ENCODE results near the gene MAD1L1.

The MAD1L1 gene

DNA sequence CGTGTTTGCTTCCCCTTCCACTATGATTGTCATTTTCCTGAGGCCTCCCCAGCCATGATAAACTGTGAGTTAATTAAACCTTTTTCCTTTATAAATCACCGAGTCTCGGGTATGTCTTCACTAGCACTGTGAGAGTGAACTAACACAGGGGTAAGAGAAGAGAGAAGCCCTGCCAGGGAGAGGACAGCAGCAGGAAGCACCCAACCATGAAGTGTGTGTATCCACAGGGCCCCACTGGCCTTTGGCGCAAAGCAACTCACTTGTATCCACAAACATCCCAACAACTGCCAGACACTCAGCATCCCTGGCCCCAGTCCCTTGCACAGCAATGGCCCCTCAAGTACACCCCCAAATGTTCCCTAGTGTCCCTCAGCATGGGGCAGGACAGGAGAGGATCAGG lies 115.1 kb downstream of the MAD1L1 start:
- DNase-seq (ENCODE audit: low spot score), result no peak

- DNase-seq (ENCODE audit: low spot score), result peak; percentile 53
Observed at GRCh38 chr7:2116989-2117591, 115.7 kb downstream of the MAD1L1 start.

DNA sequence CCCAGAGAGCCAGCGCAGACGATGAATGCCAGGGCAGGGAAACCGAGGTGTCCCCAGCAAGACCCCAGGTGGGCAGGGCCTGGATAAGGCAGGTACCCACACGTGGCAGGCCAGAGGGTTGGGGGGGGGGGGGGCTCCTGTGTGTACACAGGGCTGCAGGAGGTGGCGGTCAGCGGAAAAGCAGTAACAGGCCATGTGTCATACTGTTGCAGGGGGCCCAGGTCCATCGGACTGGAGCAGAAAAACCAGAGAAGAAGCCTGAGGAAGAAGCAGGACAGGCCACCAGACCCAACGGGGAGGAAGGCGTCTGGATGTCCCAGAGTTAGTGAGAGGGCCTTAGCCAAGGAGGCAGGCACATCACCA lies 116.3 kb downstream of the MAD1L1 start:
- DNase-seq (ENCODE audit: low spot score), result no peak

DNA sequence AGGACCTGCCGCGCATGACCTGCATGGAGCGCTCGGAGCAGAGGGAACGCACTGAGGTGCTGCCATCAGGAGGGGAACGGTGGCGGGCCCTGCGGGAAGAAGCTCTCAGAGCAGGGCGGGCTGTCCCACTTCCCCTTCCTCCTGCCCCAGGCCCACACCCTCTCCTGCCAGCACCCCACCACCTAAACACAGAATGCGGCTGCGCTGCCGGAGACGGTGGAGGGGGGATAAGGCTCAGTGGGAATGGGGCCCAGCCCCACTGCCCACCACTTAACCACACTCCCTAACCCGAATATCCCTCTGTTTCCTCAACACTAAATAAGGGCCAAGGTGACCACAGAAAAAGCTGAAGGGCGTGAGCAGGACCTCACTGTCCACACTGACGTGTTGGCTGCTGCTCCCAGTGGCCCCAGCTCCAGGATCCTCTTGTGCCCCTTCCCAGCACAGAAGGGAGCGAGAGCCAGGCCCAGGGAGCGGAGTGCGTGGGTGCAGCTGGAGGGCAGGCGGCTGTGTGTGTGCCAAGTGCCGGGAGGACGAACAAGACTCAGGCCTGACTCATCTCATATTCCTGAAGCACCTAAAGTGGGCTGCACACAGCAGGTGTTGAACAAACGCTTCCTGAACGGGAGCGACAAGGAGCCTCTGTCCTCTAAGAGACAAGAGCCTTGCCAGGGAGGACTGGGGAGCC lies 116.8 kb downstream of the MAD1L1 start:
- DNase-seq (ENCODE audit: low spot score), result no peak

DNA sequence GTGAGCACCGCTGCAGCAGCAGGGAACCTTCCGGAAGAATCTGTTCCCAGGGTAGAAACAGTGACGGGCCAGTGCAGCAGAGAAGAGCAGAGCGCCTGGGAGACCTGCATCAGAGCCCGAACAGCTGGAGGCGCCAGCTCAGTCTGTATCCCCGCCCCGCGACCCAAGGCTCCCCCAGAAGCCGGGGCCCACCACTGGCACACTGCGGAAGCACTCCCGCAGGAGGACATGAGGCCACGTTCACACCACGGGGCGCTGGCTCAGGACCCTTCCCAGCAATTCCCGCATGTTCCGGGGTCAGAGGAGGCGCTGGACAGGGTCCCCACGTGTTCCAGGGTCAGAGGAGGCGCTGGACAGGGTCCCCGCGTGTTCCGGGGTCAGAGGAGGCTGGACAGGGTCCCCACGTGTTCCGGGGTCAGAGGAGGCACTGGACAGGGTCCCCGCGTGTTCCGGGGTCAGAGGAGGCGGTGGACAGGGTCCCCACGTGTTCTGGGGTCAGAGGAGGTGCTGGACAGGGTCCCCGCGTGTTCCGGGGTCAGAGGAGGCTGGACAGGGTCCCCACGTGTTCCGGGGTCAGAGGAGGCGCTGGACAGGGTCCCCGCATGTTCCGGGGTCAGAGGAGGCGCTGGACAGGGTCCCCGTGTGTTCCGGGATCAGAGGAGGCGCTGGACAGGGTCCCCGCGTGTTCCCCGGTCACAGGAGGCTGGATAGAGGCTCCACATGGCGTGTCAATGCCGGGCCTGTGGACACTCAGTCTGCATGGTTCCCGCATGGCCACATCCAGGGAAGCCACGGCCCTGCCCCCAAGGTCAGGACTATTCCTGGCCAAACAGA lies 117.6 kb downstream of the MAD1L1 start:
- no peak for DNase-seq (ENCODE audit: low spot score)

DNA sequence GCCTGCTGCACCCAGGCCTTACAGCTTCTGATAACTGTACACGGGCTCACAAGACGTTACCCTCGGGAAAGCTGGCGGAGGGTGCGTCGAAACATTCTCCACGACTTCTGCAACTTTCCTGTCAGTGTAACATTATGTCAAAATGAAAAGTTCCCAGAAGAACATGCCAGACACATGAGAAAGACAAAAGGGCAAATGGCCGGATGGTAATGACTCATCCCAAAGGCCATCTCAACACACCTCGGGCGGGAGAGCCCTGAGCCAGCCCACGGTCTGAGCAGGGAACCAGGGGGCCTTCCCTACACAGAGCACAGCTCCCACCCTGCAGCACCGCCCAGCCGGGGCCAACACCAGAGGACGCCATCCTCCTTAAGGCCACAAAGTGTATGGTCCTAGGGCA lies 118.7 kb downstream of the MAD1L1 start:
- DNase-seq (ENCODE audit: low spot score), result peak; percentile 68

DNA sequence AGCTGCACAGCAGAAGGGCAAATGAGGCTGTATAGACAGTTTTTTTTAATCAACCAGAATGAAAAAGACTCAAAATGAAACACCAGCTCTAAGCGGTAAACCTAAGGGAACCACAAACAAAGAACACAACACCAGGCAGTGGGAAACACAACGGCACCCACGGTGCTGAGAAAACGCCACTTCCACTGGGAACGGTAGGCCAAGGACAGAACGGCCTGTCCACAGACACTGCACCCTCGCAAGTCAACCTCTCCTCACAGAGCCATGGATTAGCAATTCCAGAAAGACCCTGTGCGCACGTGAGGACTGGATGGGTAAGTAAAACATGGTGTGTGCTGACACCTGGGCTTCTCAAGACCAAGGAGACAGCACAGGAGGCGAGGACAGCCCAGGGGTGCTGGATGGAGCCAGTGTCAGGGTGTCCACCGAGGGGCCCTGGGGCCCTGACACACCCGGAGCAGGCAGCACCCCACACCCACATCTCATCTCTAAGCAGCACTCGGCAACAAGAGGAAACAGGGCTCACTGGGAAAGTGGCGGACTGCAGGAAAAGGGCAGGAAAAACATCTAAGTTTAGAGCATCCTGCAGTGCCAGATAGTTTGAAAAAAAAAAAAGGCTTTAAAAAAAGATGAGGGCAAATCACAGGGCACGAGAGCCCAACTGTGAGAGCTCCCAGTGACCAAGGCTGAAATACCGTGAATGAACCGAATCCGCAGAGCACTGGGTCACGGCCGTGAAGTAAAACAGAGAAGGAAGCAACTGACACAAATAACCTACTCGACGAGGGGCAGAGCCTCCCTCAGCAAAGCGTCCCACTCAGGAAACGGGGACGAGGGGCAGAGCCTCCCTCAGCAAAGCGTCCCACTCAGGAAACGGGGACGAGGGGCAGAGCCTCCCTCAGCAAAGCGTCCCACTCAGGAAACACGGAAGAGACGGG lies 120.2 kb downstream of the MAD1L1 start:
- no peak for DNase-seq (ENCODE audit: low spot score)

DNA sequence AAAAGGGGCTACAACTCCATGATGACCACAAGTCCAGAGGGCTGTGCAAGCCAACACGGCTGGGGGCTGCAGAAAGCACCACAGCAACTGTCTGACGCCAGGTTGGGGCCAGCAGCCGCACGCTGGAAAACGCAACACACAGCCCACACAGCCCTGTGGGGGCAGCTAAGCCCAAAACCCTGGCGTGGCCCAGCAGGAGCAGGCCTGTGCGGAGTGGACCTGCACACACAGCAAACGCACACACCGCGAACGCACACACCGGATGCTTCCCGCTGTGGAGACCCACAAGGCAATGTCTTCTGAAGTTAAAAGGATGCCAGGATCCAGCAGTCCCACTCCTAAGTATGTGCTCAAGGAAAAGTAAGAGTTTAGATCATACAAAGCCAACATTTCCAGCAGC lies 121.2 kb downstream of the MAD1L1 start:
- no peak for DNase-seq (ENCODE audit: low spot score)

DNA sequence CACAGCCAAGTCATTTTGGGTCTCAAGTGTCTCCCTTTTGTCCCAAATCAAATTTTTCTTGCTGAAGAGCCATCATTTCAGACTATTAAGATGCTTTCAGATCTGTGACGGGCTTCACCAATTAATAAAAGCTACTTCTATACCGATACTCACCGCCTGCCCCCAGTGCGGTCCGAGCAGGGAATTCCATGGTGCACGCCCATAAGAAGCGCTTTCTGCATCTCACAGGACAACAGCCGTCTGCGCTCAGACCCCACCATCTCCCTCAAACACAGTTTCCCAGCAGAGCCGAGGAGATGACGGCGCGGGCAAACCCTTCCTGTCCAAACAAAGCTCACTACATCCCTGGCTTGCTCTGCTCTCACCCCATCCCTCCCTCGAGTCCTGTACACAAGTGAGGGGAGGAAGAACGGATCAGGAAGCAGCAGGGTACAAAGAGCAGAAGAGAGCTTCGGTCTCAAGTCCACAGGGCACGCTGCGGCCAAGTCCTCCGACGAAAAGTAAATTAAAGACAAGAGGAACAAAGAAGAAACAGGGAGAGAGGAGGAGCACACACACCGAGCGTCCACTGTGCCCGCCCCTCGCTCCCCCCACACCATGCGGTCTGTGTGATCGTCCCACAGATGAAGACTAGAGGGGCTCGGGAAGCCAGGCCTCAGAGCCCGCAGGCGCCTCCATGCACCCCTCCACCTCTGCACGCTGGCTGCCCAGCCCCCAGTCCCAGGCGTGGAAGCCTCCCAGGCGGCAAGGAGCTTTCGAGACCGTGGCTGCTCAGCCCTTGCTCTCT lies 121.9 kb downstream of the MAD1L1 start:
- DNase-seq (ENCODE audit: low spot score), result no peak

DNA sequence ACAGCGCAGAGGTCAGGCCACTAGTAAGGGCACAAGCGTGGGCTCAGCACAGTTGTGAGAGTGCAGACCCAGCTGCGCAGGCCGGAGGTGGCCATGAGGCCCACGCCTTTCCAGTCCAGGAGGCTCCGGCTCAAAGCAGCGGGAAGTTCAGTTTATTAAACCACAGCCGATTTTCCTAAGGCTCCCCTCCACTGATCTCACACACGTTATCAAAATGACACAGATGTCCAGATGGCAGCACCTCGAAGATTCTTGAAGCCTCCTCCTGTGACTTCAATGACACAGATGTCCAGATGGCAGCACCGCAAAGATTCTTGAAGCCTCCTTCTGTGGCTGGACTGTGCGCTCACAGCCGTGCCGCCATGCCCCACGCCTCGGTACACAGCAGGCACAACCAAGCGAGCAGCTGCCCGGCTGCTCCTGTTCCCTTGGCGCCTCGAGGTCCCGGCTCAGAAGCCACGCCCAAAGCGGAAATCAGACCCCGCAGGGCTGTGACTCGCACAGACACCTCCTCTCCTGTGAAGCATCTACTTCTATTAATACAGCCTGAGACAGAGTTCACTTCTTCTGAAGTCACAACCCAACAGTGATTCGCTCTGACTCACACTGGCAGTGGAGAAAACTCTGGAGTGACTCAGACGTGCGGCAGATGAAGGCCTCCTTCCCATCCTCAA lies 122.7 kb downstream of the MAD1L1 start:
- peak; percentile 89 for DNase-seq (ENCODE audit: low spot score)

- no peak for DNase-seq (ENCODE audit: low spot score)
Observed at GRCh38 chr7:2109251-2109872, 123.4 kb downstream of the MAD1L1 start.

- DNase-seq (ENCODE audit: low spot score), result no peak
Observed at GRCh38 chr7:2108501-2109250, 124.1 kb downstream of the MAD1L1 start.

DNA sequence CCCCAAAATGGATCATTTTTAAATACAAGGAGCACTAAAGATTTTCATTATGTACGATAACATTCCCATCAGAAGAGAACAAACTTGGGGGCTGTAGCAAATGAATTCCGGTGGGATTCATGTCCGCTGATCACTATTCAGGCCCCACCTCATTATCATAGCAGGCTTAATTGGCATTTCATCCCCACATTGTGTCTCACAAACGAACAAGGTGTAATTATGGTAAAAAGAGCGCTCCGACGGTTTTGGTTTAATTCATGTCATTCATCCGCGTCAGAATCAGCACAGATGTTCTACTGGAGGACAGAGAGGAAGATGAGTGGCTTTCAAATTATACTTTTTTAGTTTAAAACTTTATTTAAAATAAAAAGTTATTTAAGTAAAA lies 124.7 kb downstream of the MAD1L1 start:
- no peak for DNase-seq (ENCODE audit: low spot score)

- no peak for DNase-seq (ENCODE audit: low spot score)
Observed at GRCh38 chr7:2107386-2108070, 125.2 kb downstream of the MAD1L1 start.

DNA sequence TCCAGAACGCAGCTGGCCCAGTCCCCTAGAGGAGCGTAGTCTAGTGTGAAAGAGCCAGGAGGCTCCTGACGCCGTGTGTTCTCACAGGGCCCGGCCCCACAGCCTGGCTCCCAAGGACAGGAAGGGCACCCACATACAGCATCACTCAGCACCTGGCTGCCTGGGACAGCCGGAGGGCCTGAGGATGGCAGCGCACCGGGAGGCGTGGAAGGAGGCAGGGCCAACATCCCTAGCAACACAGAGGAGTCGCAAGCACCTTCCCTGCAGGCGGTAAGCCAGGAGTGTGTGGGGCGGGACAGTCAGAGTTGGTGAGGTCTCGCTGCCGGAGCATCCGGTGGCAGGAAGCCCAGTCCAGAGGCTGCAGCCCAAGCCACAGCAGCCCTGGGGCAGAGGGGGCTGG lies 125.8 kb downstream of the MAD1L1 start:
- DNase-seq (ENCODE audit: low spot score), result no peak

DNA sequence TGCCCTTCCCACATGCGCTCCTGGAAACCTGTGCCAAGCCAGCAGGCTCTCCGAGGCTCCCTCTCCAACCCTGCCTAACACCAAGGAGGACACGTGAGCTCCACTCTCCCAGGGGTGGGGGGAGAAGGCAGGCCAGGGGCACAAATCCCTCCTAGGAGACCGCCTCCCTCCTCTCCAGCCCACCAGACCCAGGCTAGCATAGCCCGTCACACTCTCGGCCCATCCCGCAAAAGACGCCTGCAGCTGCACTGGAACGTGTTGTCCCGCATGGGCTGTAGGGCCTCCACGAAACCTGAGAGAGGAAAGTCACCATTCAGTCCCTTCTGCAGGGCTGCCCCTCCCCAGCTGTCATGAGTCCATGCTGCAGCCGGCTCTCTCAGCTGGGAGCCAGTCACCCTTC lies 126.3 kb downstream of the MAD1L1 start:
- DNase-seq (ENCODE audit: low spot score), result no peak

DNA sequence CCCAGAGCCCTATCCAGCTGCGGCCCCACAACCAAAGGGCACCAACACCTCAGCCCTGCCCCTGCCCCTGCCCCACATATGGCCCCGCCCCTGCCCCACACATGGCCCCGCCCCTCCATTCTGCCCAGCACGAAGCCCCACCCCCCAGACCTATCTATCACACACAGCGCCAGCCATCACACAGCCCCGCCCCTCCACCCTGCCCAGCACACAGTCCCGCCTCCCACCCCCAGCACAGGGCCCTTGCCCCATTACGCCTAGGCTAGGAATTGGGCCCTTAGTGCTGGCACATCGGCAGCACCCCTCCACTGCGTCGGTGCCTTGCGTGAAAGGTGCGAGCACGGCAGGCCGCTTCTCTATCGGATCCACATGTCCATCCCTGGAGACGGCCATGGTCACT lies 126.8 kb downstream of the MAD1L1 start:
- no peak for DNase-seq (ENCODE audit: low spot score)

DNA sequence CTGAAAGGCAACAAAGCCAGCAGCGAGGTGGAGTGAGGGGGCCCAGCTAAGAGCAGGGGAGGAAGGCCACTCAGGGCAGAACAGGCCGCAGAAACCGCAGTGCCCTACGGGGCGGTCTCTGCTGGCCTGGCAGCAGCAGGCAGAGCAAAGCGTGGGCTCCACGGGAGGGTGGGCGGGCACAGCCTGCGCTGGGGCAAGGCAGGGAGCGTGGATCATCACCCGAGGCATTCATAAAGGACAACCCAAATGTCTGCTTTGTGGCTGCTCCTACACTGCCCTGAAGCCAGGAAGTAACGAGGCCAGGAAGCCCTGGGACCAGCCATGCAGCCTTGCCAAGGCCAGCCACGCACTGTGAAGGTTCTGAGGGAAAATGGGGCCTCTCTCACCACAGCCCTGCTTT lies 127.5 kb downstream of the MAD1L1 start:
- no peak for DNase-seq (ENCODE audit: low spot score)

DNA sequence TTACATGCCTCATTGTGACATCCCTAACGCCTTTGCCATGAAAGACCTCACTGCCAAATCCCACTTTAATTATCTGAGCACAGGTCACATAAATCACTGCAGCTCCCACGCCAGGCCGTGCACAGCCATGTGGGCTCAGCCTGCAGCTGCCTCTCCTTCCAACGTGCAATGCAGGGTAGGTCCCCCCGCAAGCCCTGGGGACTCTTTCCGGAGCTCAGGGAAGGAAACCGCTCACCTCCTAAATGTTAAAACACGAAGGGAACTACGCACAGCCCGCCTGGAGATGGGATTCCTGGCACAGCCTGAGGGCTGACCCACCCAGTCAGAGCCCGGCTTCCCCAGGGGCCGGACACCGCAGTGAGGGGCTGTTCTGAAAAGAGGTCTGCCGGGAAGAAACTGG lies 128.0 kb downstream of the MAD1L1 start:
- DNase-seq (ENCODE audit: low spot score), result peak; percentile 39
